T-helper 2 cell treated with Interferon-gamma antibody and Interleukin-4, amounts not matched to agents 5 μg/mL and 100 μg/mL, for 36 hours (primary cell): ENCODE measurements around the gene TUBB1.
"Not testable (repeated sequence)": the region's sequence is repeated elsewhere in the genome, so short reads cannot be mapped to it uniquely, and the experiment has no call there.

Experiments used
- DNase-seq: peaks from one replicate; pipeline ENCODE4 v3.0.0; 2021; ENCODE audit warnings: low spot score
- H3K27ac Mint-ChIP-seq: one replicate; pipeline ENCODE4 v1.8.0; 2021; ENCODE audit warnings: mild to moderate bottlenecking, mixed read lengths
- H3K27me3 Mint-ChIP-seq: one replicate; pipeline ENCODE4 v1.8.0; 2021; ENCODE audit warnings: low read depth, mixed read lengths
- H3K36me3 Mint-ChIP-seq: one replicate; pipeline ENCODE4 v1.8.0; 2021; ENCODE audit warnings: low read depth, mixed read lengths
- H3K4me1 Mint-ChIP-seq: one replicate; pipeline ENCODE4 v1.8.0; 2021; ENCODE audit warnings: low read depth, mixed read lengths
- H3K4me3 Mint-ChIP-seq: one replicate; pipeline ENCODE4 v1.8.0; 2022; ENCODE audit warnings: mild to moderate bottlenecking, moderate library complexity, mixed read lengths
- H3K9me3 Mint-ChIP-seq: one replicate; pipeline ENCODE4 v1.8.0; 2021; ENCODE audit warnings: mixed read lengths

TUBB1 gene

DNA sequence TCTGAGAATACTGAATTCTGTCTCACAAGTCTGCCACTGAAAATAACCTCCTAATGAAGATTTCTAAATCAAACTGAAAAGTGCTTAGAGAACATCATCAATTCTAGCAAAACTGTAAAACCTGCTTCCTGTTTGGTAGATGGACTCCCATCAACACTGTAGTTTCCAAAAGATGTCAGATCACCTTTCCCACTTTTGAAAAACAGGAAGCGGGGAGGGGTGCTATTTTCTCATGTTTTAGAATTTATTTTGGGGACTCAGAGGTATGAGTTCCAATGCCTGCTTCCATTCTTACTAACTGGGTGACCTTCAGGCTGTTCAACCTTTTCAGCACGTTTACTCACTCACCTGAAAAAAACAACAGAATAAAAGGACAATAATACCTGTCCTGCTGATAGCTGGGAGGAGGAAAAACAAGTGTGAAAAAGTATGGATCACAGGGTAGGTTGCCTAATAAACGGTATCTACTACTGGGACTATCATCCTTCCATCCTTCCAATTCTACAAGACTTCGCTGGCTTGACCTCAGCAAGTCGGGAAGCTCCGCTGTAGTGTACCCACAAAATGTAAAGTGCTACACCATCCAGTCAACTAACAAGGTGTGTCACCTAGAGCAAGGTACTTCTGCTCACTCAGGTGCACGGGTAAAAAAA lies 11.8 kb downstream of the TUBB1 start:
- peak overlapping the region; percentile 93 for H3K27ac Mint-ChIP-seq
- H3K4me3 Mint-ChIP-seq: peak overlapping the region; percentile 94
- H3K4me1 Mint-ChIP-seq: peaks cover 58% of the 10 kb centered on the region
- DNase-seq: no peak
- H3K27me3 Mint-ChIP-seq: no peaks in the 10 kb centered on the region
- no peaks in the 10 kb centered on the region for H3K9me3 Mint-ChIP-seq
- H3K36me3 Mint-ChIP-seq: peaks cover 77% of the 10 kb centered on the region

DNA sequence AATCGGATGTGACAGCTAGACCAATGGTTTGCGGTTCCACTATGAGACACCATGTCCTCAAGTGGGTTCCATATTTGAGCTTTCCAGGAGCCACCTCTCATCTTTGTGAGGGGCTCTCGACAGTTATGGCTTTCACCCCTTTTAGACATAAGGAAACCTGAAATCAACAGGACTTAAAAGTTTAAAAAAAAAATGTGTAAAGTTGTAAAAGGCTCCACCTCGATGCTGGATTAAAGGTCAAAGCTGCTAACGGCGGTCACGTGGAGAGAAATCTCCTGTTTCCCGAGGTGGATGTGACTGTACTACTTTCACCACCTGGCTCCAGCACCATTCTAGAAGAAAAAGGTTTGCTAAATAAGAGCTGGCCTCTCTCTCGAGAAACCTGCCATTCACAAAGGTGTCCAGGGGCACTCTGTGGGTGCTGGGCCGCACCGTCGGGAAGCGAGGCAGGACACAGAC lies 12.4 kb downstream of the TUBB1 start:
- H3K9me3 Mint-ChIP-seq: no peaks in the 10 kb centered on the region
- peaks cover 78% of the 10 kb centered on the region for H3K36me3 Mint-ChIP-seq
- no peaks in the 10 kb centered on the region for H3K27me3 Mint-ChIP-seq
- H3K4me3 Mint-ChIP-seq: peak overlapping the region; percentile 94
- DNase-seq: no peak
- peak overlapping the region; percentile 93 for H3K27ac Mint-ChIP-seq
- peaks cover 62% of the 10 kb centered on the region for H3K4me1 Mint-ChIP-seq

- no peaks in the 10 kb centered on the region for H3K27me3 Mint-ChIP-seq
- H3K9me3 Mint-ChIP-seq: no peaks in the 10 kb centered on the region
- peaks cover 78% of the 10 kb centered on the region for H3K36me3 Mint-ChIP-seq
- H3K4me3 Mint-ChIP-seq: peak within 1 kb of the TSS; percentile 94
- H3K27ac Mint-ChIP-seq: peak within 1 kb of the TSS; percentile 93
- DNase-seq: peak; percentile 96
- peaks cover 63% of the 10 kb centered on the region for H3K4me1 Mint-ChIP-seq
Observed at GRCh38 chr20:59032023-59032712, 12.9 kb downstream of the TUBB1 start, which contains the start of gene ATP5F1E. ATP5F1E (minus strand) TSS chr20:59032335; CDS start chr20:59032251, 84 bp downstream.

GRCh38 chr20:59032713-59033059 lies 13.5 kb downstream of the TUBB1 start:
- peaks cover 63% of the 10 kb centered on the region for H3K4me1 Mint-ChIP-seq
- no peaks in the 10 kb centered on the region for H3K27me3 Mint-ChIP-seq

DNA sequence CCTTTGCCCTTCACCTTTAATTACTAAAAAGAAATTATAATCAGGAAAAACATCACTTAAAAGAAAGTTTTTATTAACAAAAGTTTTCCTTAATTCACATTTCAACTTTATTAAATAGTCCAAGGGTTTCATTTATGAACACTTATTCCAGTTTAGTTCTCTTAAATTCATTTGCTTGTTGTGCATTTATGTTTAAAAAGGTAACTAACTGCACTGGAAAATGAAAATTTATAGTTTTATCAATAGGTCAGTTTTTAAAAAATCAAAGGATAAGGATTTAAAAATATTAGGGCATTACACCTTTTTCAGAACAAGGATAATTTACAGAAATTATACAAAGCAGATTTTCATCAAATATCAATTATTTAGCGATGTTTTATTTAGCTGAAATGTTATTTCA lies 13.9 kb downstream of the TUBB1 start:
- DNase-seq: no peak
- H3K27me3 Mint-ChIP-seq: no peaks in the 10 kb centered on the region
- H3K27ac Mint-ChIP-seq: peak overlapping the region; percentile 88
- no peaks in the 10 kb centered on the region for H3K9me3 Mint-ChIP-seq
- H3K4me3 Mint-ChIP-seq: peak overlapping the region; percentile 94
- H3K36me3 Mint-ChIP-seq: peaks cover 78% of the 10 kb centered on the region
- H3K4me1 Mint-ChIP-seq: peaks cover 63% of the 10 kb centered on the region

More at GRCh38 chr20:59032713-59033059, 13.5 kb downstream of the TUBB1 start:
- Mint-ChIP-seq H3K4me3 (peak overlapping the region; percentile 94), H3K9me3 (no peaks in the 10 kb centered on the region), H3K27ac (peak overlapping the region; percentile 88), H3K36me3 (peaks cover 78% of the 10 kb centered on the region)
- DNase-seq: no peak

- Mint-ChIP-seq H3K9me3 (no peaks in the 10 kb centered on the region), H3K27me3 (no peaks in the 10 kb centered on the region), H3K36me3 (peaks cover 74% of the 10 kb centered on the region), H3K4me3 (peak overlapping the region; percentile 42), H3K4me1 (peaks cover 61% of the 10 kb centered on the region), H3K27ac (peak overlapping the region; percentile 67)
- no peak for DNase-seq
Observed at GRCh38 chr20:59033616-59034165, 14.5 kb downstream of the TUBB1 start.

GRCh38 chr20:59035381-59035780 lies 16.2 kb downstream of the TUBB1 start:
- DNase-seq: no peak
- H3K27ac Mint-ChIP-seq: peak overlapping the region; percentile 64
- H3K36me3 Mint-ChIP-seq: peaks cover 67% of the 10 kb centered on the region
- H3K4me3 Mint-ChIP-seq: no peak overlapping the region
- H3K9me3 Mint-ChIP-seq: no peaks in the 10 kb centered on the region
- peaks cover 61% of the 10 kb centered on the region for H3K4me1 Mint-ChIP-seq
- no peaks in the 10 kb centered on the region for H3K27me3 Mint-ChIP-seq

- Mint-ChIP-seq H3K27ac (no peak overlapping the region), H3K36me3 (peaks cover 68% of the 10 kb centered on the region), H3K4me3 (peak overlapping the region; percentile 18), H3K4me1 (peaks cover 59% of the 10 kb centered on the region), H3K9me3 (no peaks in the 10 kb centered on the region), H3K27me3 (no peaks in the 10 kb centered on the region)
- DNase-seq: no peak
Observed at GRCh38 chr20:59037386-59037785, 18.2 kb downstream of the TUBB1 start.

- Mint-ChIP-seq H3K27ac (peak overlapping the region; percentile 43), H3K27me3 (no peaks in the 10 kb centered on the region), H3K4me1 (peaks cover 67% of the 10 kb centered on the region), H3K9me3 (no peaks in the 10 kb centered on the region), H3K4me3 (peak overlapping the region; percentile 82), H3K36me3 (peaks cover 58% of the 10 kb centered on the region)
- DNase-seq: no peak
Observed at GRCh38 chr20:59039233-59039632, 20.0 kb downstream of the TUBB1 start.

- Mint-ChIP-seq H3K36me3 (peaks cover 47% of the 10 kb centered on the region), H3K4me1 (peaks cover 58% of the 10 kb centered on the region), H3K27ac (peak overlapping the region; percentile 67), H3K4me3 (peak overlapping the region; percentile 82), H3K27me3 (no peaks in the 10 kb centered on the region), H3K9me3 (no peaks in the 10 kb centered on the region)
- DNase-seq: no peak
Observed at GRCh38 chr20:59040667-59041066, 21.4 kb downstream of the TUBB1 start.

GRCh38 chr20:59041487-59041886 lies 22.3 kb downstream of the TUBB1 start:
- H3K27me3 Mint-ChIP-seq, H3K9me3 Mint-ChIP-seq, DNase-seq: not testable (repeated sequence)
- Mint-ChIP-seq H3K4me1 (peaks cover 51% of the 10 kb centered on the region), H3K4me3 (peak overlapping the region; percentile 82), H3K36me3 (peaks cover 39% of the 10 kb centered on the region), H3K27ac (peak overlapping the region; percentile 67)

DNA sequence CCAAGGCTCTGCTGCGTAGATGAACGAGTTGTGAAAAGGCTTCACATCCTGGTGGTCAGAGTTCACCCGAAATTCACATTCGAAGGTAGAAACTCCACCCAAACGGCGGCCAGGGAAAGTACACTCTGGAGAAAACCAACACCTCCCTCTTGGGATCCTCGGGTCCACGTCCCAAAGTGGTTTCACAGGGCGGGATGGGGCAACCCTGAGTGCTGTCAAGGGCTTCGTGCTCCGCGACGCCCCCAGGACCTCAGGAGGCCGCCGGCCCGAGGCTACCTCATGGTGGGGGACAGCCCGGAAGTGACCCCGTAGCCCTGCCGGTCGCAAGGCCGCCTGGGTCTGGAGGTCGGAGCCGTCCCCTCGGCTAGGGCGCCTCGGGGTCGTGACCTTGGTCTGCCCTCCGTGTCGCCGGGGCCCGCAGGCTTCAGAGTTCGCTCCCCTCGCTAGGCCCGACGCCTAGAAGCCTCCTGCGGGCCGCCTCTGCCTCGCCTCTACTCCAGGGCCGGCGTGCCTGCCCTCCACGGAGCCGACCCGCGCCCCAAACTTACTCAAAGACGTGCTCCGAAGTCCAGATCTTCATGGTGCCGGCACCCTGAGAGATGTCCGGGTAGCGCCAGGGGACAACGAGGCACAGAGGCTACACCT lies 23.0 kb downstream of the TUBB1 start, which contains the start of gene PRELID3B:
PRELID3B (minus strand) TSS at position 636 of the 645 bp plus-strand sequence; CDS start at position 580, 56 bp downstream.
- Mint-ChIP-seq H3K4me3 (peak within 1 kb of the TSS; percentile 93), H3K4me1 (peaks cover 43% of the 10 kb centered on the region), H3K36me3 (peaks cover 31% of the 10 kb centered on the region), H3K9me3 (no peaks in the 10 kb centered on the region), H3K27ac (peak within 1 kb of the TSS; percentile 95), H3K27me3 (no peaks in the 10 kb centered on the region)
- DNase-seq: no peak

DNA sequence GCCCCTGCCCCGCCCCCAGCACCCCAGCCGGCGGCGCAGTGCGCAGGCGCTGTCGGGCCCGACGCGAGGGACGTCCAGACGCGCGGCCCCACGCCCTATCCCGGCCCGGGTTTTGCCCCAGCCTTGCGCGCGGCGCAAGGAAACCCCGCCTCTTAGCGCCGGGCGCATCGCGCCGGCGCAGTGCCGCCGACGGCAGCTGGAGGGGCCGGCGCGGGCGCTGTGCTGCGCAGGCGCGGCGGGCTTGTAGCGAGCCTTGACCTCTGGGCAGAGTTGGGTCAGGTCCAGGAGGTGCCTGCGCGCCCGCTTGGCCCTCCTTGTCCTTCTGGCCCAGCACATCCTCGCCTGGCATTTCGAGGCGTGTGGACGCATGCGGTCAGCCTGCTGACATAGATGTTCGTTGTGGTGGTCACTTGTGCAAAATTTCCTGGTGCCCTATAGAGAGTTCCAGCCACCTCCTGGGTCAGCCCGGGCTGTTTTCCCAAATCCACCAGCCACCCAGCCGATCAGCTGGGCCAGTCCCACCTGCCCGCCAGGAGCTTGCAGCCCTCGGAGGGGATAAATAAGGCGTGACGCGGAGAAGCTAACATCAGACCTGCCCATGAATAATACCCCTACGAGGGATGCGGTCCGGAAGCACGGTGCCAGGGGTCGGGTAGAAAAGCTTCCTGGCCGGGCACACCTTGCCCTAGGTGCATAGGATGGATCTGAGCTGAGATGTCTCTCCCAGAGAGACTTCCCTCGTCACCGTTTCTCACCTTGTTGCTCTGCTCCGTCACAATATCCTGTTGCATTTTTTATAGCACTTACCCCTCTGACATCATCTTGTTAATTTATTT lies 23.8 kb downstream of the TUBB1 start:
- Mint-ChIP-seq H3K9me3 (no peaks in the 10 kb centered on the region), H3K27ac (peak overlapping the region; percentile 95), H3K27me3 (no peaks in the 10 kb centered on the region), H3K4me1 (peaks cover 38% of the 10 kb centered on the region), H3K36me3 (peaks cover 24% of the 10 kb centered on the region), H3K4me3 (peak overlapping the region; percentile 93)
- DNase-seq: peak; percentile 96
